GM13977 (cell line): ENCODE measurements around the gene PLEKHN1.

Experiments
- DNase-seq: peaks from one replicate; pipeline ENCODE4 v3.0.0; 2012; ENCODE audit warnings: low spot score
- in situ Hi-C: fragments of 300-500 bp; cut with MboI; formaldehyde crosslinking; loops from one replicate; pipeline ENCODE4 v1.12.0; 2022; ENCODE audit warnings: low sequenced_read_pairs, low pct_unique_long_range_greater_than_20kb, mixed read lengths, inconsistent platforms; ENCODE audit not compliant: unreplicated experiment
- TF ChIP-seq, protein P1 (sequence below): IDR thresholded peaks from 2 replicates; pipeline ENCODE4 v1.5.1; 2012; ENCODE audit warnings: mild to moderate bottlenecking, control low read depth; ENCODE audit not compliant: insufficient read depth; ENCODE audit errors: extremely low read depth, missing control alignments

The PLEKHN1 gene

DNA sequence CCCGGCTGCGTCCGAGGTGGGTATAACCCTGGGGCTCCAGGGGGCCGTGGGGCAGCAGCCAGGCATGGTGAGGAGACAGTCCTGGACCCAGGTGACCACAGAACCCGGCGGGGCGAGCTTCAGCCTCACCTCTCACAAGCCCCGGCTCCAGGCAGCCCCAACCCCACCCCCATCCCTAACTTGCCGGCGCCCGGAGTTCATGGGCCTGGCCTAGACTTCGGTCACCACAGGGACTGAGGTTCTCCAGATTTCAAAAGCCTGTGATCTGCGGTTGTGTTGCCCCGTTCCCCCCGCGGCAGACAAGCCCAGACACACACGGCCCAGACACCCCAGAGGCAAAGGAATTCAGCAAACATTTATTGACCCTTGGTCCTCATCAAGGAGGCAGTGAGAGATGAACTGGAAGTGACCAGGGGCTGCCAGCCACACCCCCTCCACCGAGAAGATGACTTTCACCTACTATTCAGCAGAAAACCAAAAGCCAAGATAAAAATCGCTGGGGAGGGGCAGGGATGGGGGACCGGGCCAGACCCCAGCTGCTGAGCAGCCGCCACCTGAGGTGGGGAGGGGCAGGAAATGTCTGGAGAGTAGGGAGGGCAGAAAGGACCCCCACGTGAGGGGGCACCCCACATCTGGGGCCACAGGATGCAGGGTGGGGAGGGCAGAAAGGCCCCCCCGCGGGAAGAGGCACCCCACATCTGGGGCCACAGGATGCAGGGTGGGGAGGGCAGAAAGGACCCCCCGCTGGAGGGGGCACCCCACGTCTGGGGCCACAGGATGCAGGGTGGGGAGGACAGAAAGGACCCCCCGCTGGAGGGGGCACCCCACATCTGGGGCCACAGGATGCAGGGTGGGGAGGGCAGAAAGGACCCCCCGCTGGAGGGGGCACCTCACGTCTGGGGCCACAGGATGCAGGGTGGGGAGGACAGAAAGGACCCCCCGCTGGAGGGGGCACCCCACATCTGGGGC lies 29.7 kb downstream of the PLEKHN1 start:
- in situ Hi-C loops = no loop called here

DNA sequence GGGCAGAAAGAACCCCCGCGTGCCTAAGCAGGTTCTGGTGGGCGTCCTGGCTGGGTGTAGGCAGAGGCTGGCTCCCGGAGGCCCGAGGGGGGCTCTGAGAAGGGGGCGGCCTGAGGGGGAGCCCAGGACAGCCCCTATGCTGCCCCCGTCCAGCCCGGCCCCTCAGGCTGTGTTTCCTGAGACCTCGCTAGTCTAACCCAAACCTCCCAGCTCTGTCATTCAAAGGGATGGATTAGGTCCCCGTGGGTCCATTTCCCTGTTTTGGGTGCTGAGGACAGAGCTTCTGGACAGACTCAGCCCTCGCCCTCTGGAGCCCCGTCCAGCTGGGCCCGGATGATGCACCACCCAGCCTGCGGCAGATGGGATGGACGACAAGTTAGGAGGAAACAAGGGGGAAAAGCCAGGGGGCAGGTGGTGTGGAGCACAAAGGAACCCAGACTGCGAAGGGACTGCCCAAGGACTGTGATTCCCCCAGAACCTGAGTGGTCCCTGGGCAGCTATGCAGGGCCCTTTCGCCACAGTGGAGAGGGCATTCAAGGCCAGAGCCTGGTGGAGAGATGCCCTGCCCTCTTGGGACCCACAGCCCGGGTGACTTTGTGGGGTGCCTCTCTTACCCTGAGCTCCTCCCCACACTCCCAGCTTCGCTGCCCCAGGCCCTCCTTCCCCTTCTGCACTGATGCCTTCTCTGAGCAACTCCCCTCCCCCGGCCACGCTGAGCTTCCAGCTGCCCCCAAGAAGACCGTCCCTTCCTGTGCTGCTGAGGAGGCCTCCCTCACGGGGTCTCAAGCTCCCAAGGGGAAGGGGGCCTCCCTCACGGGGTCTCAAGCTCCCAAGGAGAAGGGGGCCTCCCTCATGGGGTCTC lies 30.8 kb downstream of the PLEKHN1 start:
- DNase-seq = no peak
- in situ Hi-C loops = no loop called here
- TF ChIP-seq, protein P1, sequence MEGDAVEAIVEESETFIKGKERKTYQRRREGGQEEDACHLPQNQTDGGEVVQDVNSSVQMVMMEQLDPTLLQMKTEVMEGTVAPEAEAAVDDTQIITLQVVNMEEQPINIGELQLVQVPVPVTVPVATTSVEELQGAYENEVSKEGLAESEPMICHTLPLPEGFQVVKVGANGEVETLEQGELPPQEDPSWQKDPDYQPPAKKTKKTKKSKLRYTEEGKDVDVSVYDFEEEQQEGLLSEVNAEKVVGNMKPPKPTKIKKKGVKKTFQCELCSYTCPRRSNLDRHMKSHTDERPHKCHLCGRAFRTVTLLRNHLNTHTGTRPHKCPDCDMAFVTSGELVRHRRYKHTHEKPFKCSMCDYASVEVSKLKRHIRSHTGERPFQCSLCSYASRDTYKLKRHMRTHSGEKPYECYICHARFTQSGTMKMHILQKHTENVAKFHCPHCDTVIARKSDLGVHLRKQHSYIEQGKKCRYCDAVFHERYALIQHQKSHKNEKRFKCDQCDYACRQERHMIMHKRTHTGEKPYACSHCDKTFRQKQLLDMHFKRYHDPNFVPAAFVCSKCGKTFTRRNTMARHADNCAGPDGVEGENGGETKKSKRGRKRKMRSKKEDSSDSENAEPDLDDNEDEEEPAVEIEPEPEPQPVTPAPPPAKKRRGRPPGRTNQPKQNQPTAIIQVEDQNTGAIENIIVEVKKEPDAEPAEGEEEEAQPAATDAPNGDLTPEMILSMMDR = no peak

More for the DNA sequence above, 29.7 kb downstream of the PLEKHN1 start:
- TF ChIP-seq, protein P1 = no peak
- no peak for DNase-seq

DNA sequence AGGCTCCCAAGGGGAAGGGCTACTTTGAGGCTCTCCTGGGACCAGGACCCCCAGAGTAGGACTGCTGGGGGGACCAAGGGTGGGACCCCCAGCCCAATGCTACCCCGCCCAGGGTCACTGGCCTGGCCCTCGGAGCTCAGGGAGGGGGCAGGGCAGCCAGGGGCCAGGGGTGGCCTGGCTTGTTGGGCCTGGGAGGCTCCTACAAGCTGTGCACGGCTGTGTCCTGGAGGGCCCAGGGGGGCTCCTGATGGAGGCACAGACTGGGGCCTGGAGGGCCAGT lies 31.4 kb downstream of the PLEKHN1 start:
- no peak for DNase-seq
- TF ChIP-seq, protein P1 = no peak
- in situ Hi-C loops = no loop called here

- TF ChIP-seq, protein P1 = no peak
- no peak for DNase-seq
- in situ Hi-C loops = no loop called here
Observed at GRCh38 chr1:997993-998744, 31.9 kb downstream of the PLEKHN1 start.

- DNase-seq = no peak
- in situ Hi-C loops = no loop called here
- TF ChIP-seq, protein P1 = no peak
Observed at GRCh38 chr1:998745-998994, 32.4 kb downstream of the PLEKHN1 start.

DNA sequence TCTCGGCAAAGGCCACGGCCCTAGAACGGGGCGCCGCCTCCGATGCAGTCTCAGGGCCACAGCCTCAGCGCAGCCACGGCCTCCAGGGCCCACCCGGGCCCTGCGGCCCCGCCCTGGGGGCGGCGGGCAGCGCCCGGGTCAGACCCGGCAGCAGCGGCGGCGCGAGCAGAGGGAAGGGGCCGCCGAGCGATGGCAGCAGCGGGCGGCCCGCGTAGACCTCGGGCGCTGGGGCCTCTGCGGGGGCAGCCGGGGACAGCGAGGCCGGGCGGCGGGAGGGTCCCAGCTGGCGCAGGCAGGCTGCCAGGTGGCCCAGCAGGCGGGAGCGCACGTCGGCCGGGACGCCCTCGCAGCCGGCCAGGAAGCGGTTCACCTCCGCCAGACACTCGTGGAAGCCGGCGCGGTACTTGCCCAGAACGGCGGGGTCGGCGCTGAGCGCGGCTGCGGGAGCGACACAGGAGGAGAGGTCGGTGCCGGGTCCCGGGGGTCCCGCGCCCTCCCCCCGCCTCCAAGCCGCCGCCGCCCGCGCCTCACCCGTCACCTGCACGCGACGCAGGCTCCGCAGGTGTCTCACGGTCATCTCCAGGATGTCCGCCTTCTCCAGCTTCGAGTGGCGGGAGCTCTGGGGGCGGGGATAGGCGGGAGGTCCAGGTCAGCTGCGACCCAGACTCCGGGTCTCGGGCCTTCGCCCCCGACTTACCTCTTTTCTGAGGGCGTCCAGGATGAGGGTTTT lies 32.9 kb downstream of the PLEKHN1 start:
- DNase-seq = no peak
- in situ Hi-C loops = no loop called here
- TF ChIP-seq, protein P1 = peak; percentile 9
